IMR-90 (cell line): Measurements from ENCODE around the gene GABRP. TPM values are rescaled to one million over a fixed set of nuclear protein-coding genes. Genes with fewer than 3 reads are reported as not detected.

ENCODE experiments used
- ATAC-seq: fragments of 200-7000 bp; cut with Tn5 transposase; 2 replicates; pipeline ENCODE4 v1.9.1; 2020; ENCODE audit warnings: low read depth, mild to moderate bottlenecking, moderate library complexity
- BruUV-seq: library from RNA; stranded (reverse); fragments of 400-500 nt; replicated peaks from 2 replicates; lab custom pipeline; 2021; lab: Mats Ljungman, UMichigan
- CTCF ChIA-PET: fragments of 300-600 bp; formaldehyde crosslinking; extraction: SDS; loops from one replicate; lab custom pipeline; 2021; ENCODE audit warnings: antibody characterized with exemption; lab: Yijun Ruan, JAX
- POLR2A ChIA-PET: fragments of 300-600 bp; sonication (Branson Sonifier 250); formaldehyde crosslinking; loops from one replicate; lab custom pipeline; 2022; ENCODE audit warnings: antibody characterized with exemption; ENCODE audit not compliant: unreplicated experiment; lab: Charles Lee
- DNase-seq: peaks from one replicate; pipeline ENCODE4 v3.0.0; 2013
- H2AFZ ChIP-seq: replicated peaks from 2 replicates; pipeline ENCODE3; 2013; ENCODE audit warnings: low read length, mild to moderate bottlenecking; ENCODE audit not compliant: poor library complexity
- H2AK5ac ChIP-seq: 2 replicates; pipeline ENCODE4 v1.6.1; 2013; ENCODE audit warnings: low read depth, low read length, inconsistent platforms
- H2AK9ac ChIP-seq: replicated peaks from 2 replicates; pipeline ENCODE3; 2013; ENCODE audit warnings: mild to moderate bottlenecking, low read depth, low read length, moderate library complexity; ENCODE audit not compliant: poor library complexity
- H2BK120ac ChIP-seq: 2 replicates; pipeline ENCODE4 v1.6.1; 2013; ENCODE audit warnings: low read depth, low read length, inconsistent platforms
- H2BK15ac ChIP-seq: 3 replicates; pipeline ENCODE4 v1.6.1; 2013; ENCODE audit warnings: low read depth, low read length, inconsistent platforms
- H2BK20ac ChIP-seq: 2 replicates; pipeline ENCODE4 v1.6.1; 2013; ENCODE audit warnings: low read depth, mild to moderate bottlenecking, inconsistent platforms, low read length, moderate library complexity
- H2BK5ac ChIP-seq: 2 replicates; pipeline ENCODE4 v1.6.1; 2013; ENCODE audit warnings: mild to moderate bottlenecking, low read depth, low read length, inconsistent platforms; ENCODE audit not compliant: poor library complexity, severe bottlenecking
- H3K14ac ChIP-seq: replicated peaks from 2 replicates; pipeline ENCODE4 v1.6.1; 2013; ENCODE audit warnings: low read depth, low read length, inconsistent platforms
- H3K18ac ChIP-seq: 2 replicates; pipeline ENCODE4 v1.6.1; 2013; ENCODE audit warnings: low read depth, low read length, control low read depth
- H3K23ac ChIP-seq: 2 replicates; pipeline ENCODE4 v1.6.1; 2013; ENCODE audit warnings: low read depth, low read length, inconsistent platforms
- H3K27ac ChIP-seq: 2 replicates; pipeline ENCODE4 v1.5.1; 2013; ENCODE audit warnings: mild to moderate bottlenecking, control low read depth, low read length; ENCODE audit not compliant: insufficient read depth
- H3K27me3 ChIP-seq: 2 replicates; pipeline ENCODE4 v1.6.1; 2013; ENCODE audit warnings: low read length; ENCODE audit not compliant: control insufficient read depth, insufficient read depth
- H3K36me3 ChIP-seq: 2 replicates; pipeline ENCODE4 v1.6.1; 2013; ENCODE audit warnings: low read length, mixed read lengths; ENCODE audit not compliant: control insufficient read depth, insufficient read depth
- H3K4ac ChIP-seq: 2 replicates; pipeline ENCODE4 v1.6.1; 2013; ENCODE audit warnings: low read depth, low read length, inconsistent platforms
- H3K4me1 ChIP-seq: 2 replicates; pipeline ENCODE4 v1.6.1; 2013; ENCODE audit warnings: low read length, mixed read lengths; ENCODE audit not compliant: control insufficient read depth, insufficient read depth
- H3K4me2 ChIP-seq: 2 replicates; pipeline ENCODE4 v1.6.1; 2013; ENCODE audit warnings: low read depth, mild to moderate bottlenecking, control low read depth, low read length, moderate library complexity
- H3K4me3 ChIP-seq: 2 replicates; pipeline ENCODE4 v1.5.1; 2013; ENCODE audit warnings: low read depth, mild to moderate bottlenecking, control low read depth, low read length, moderate library complexity; ENCODE audit not compliant: insufficient read depth
- H3K56ac ChIP-seq: 2 replicates; pipeline ENCODE4 v1.6.1; 2013; ENCODE audit warnings: low read length, inconsistent platforms; ENCODE audit not compliant: insufficient read depth; ENCODE audit errors: extremely low read depth
- H3K79me1 ChIP-seq, 2 experiments: 2 replicates each; pipeline ENCODE4 v1.6.1; 2013; ENCODE audit warnings: low read length in 2 of 2, inconsistent platforms in 1 of 2, low read depth in 1 of 2
- H3K9ac ChIP-seq: 2 replicates; pipeline ENCODE4 v1.6.1; 2013; ENCODE audit warnings: low read depth, low read length, control low read depth
- H3K9me1 ChIP-seq: 2 replicates; pipeline ENCODE4 v1.6.1; 2013; ENCODE audit warnings: low read length, inconsistent platforms; ENCODE audit not compliant: insufficient read depth
- H3K9me3 ChIP-seq: 2 replicates; pipeline ENCODE4 v1.6.1; 2013; ENCODE audit warnings: low read length; ENCODE audit not compliant: control insufficient read depth, insufficient read depth
- H4K20me1 ChIP-seq: 2 replicates; pipeline ENCODE4 v1.6.1; 2013; ENCODE audit warnings: low read length, inconsistent platforms; ENCODE audit not compliant: insufficient read depth
- H4K5ac ChIP-seq: 2 replicates; pipeline ENCODE4 v1.6.1; 2013; ENCODE audit warnings: mild to moderate bottlenecking, low read depth, low read length, control low read depth
- H4K8ac ChIP-seq, 2 experiments: 2 replicates each; pipeline ENCODE4 v1.6.1; 2013; ENCODE audit warnings: low read depth in 2 of 2, low read length in 2 of 2, control low read depth in 1 of 2, inconsistent platforms in 1 of 2
- H4K91ac ChIP-seq: 2 replicates; pipeline ENCODE4 v1.6.1; 2013; ENCODE audit warnings: low read depth, low read length, inconsistent platforms; ENCODE audit not compliant: insufficient read depth
- CEBPB ChIP-seq: IDR thresholded peaks from 2 replicates; pipeline ENCODE4 v1.6.1; 2012; ENCODE audit warnings: low read depth, low read length, improper control_type of control experiment
- POLR2A ChIP-seq: IDR thresholded peaks from 2 replicates; pipeline ENCODE4 v1.6.1; 2012; ENCODE audit warnings: mild to moderate bottlenecking, low read depth, low read length
- RAD21 ChIP-seq: IDR thresholded peaks from 2 replicates; pipeline ENCODE4 v1.6.1; 2012; ENCODE audit warnings: low read length, improper control_type of control experiment
- USF2 ChIP-seq: fragments of 150-350 bp; IDR thresholded peaks from 2 replicates; pipeline ENCODE4 v1.6.1; 2017; ENCODE audit warnings: mild to moderate bottlenecking, antibody characterized with exemption, low read length, low read depth
- WGBS, 2 experiments: methylation state at CpG; one replicate each; pipeline versions ENCODE4 v1.1.5 to v1.1.7; 2013; ENCODE audit warnings: missing lambda C conversion rate in 2 of 2; ENCODE audit not compliant: insufficient read length in 1 of 2; ENCODE audit errors: extremely low coverage in 2 of 2; 5-methylcytosine and 5-hydroxymethylcytosine counted together
- dilution Hi-C: fragments of 300-500 bp; cut with HindIII; formaldehyde crosslinking; loops from one replicate; pipeline ENCODE4 v1.14.3; 2018; ENCODE audit warnings: low sequenced_read_pairs; ENCODE audit not compliant: unreplicated experiment
- in situ Hi-C: fragments of 300-500 bp; cut with MboI; formaldehyde crosslinking; loops from 3 replicates; pipeline ENCODE4 v1.14.3; 2019; ENCODE audit warnings: low sequenced_read_pairs, inconsistent platforms, mixed read lengths
- intact Hi-C: fragments of 100-400 bp; cut with micrococcal nuclease; formaldehyde crosslinking; loops from 2 replicates; pipeline ENCODE4 v1.10.0; 2022
- polyA plus RNA-seq, 3 experiments: library from polyadenylated mRNA; depleted of rRNA; stranded (reverse); fragments of >200 nt; gene quantifications; 2 replicates each; pipeline ENCODE4 v1.2.3, GENCODE V29; 2012; ENCODE audit warnings: low replicate concordance in 1 of 3
- total RNA-seq: library from RNA; depleted of rRNA; stranded (reverse); fragments of >200 nt; gene quantifications from 2 replicates; pipeline ENCODE4 v1.2.3, GENCODE V29; 2012

The GABRP gene
- total and polyA plus RNA-seq, 2 of the 4 experiments (the other 2 are of a cell fraction): not detected

GRCh38 chr5:170826117-170826516 lies 42.6 kb downstream of the GABRP start:
- BruUV-seq: no TSS peak
- WGBS, 2 experiments: no CpG with 5 or more reads among the region's 2 CpGs
- H3K23ac ChIP-seq: no peak overlapping the region

More at GRCh38 chr5:170826117-170826516, 42.6 kb downstream of the GABRP start:
- no peak overlapping the region for H3K27ac ChIP-seq
- no peaks in the 10 kb centered on the region; the same call in 1 of the 2 replicates for H3K4me1 ChIP-seq
- ChIA-PET POLR2A (no interaction called here), CTCF (no interaction called here)
- no peaks in the 10 kb centered on the region for H3K9me1 ChIP-seq
- peaks cover 5% of the 10 kb centered on the region; the same call in 1 of the 2 replicates for H3K9me3 ChIP-seq
- no peak overlapping the region for H2AFZ ChIP-seq
- no peak overlapping the region for H4K5ac ChIP-seq
- ATAC-seq: no peak
- no peaks in the 10 kb centered on the region for H3K79me1 ChIP-seq
- H2AK9ac ChIP-seq: no peak overlapping the region
- H4K8ac ChIP-seq: no peak overlapping the region
- H3K56ac ChIP-seq: no peak overlapping the region
- H3K36me3 ChIP-seq: no peaks in the 10 kb centered on the region
- H2BK5ac ChIP-seq: no peak overlapping the region
- dilution Hi-C loops: no loop called here
- no peak overlapping the region for H3K4me3 ChIP-seq
- no peak overlapping the region for H2BK120ac ChIP-seq
- no peaks in the 10 kb centered on the region; the same call in 1 of the 2 replicates for H3K27me3 ChIP-seq
- in situ Hi-C loops: no loop called here
- no peak overlapping the region for H3K4me2 ChIP-seq
- no peak overlapping the region for H4K91ac ChIP-seq
- H2BK15ac ChIP-seq: no peak overlapping the region
- H3K4ac ChIP-seq: no peak overlapping the region
- H3K18ac ChIP-seq: no peak overlapping the region
- H2AK5ac ChIP-seq: no peak overlapping the region
- DNase-seq: no peak
- no peaks in the 10 kb centered on the region for H4K20me1 ChIP-seq
- H3K14ac ChIP-seq: no peak overlapping the region
- TF ChIP-seq USF2: no peak
- TF ChIP-seq POLR2A: no peak
- no peak for TF ChIP-seq CEBPB
- no peak for TF ChIP-seq RAD21
- H2BK20ac ChIP-seq: no peak overlapping the region
- H3K9ac ChIP-seq: no peak overlapping the region
- intact Hi-C loops: no loop called here
